HEK293 (cell line): ENCODE measurements around the gene DNAJC13.

Source experiments
- RBAK ChIP-seq: fragments of 450-650 bp; formaldehyde crosslinking; IDR thresholded peaks from 2 replicates; pipeline ENCODE4 v1.5.1; 2016; ENCODE audit warnings: missing biosample characterization, missing genetic modification characterization
- REPIN1 ChIP-seq: fragments of 450-650 bp; formaldehyde crosslinking; IDR thresholded peaks from 2 replicates; pipeline ENCODE4 v1.5.1; 2017; ENCODE audit warnings: missing biosample characterization, missing genetic modification characterization, low read depth
- SETDB1 ChIP-seq: IDR thresholded peaks from one replicate; pipeline ENCODE4 v1.6.1; 2017; ENCODE audit warnings: mild to moderate bottlenecking, low read length, moderate library complexity, mixed read lengths; ENCODE audit not compliant: insufficient read length
- SP2 ChIP-seq: fragments of 450-650 bp; formaldehyde crosslinking; IDR thresholded peaks from 2 replicates; pipeline ENCODE4 v1.5.1; 2016; ENCODE audit warnings: missing biosample characterization, missing genetic modification characterization
- ZBTB8A ChIP-seq: fragments of 450-650 bp; formaldehyde crosslinking; IDR thresholded peaks from 2 replicates; pipeline ENCODE4 v1.5.1; 2016; ENCODE audit warnings: missing biosample characterization, missing genetic modification characterization
- ZFP41 ChIP-seq: fragments of 450-650 bp; formaldehyde crosslinking; IDR thresholded peaks from 2 replicates; pipeline ENCODE4 v1.5.1; 2016; ENCODE audit warnings: missing biosample characterization, missing genetic modification characterization, borderline replicate concordance
- ZNF140 ChIP-seq: fragments of 450-650 bp; formaldehyde crosslinking; IDR thresholded peaks from 2 replicates; pipeline ENCODE4 v1.5.1; 2016; ENCODE audit warnings: missing biosample characterization, missing genetic modification characterization
- ZNF23 ChIP-seq: fragments of 450-650 bp; formaldehyde crosslinking; IDR thresholded peaks from 2 replicates; pipeline ENCODE4 v1.5.1; 2016; ENCODE audit warnings: missing biosample characterization, missing genetic modification characterization, borderline replicate concordance
- ZNF324 ChIP-seq: fragments of 450-650 bp; formaldehyde crosslinking; IDR thresholded peaks from 2 replicates; pipeline ENCODE4 v1.5.1; 2016; ENCODE audit warnings: missing biosample characterization, missing genetic modification characterization
- ZNF350 ChIP-seq: fragments of 450-650 bp; formaldehyde crosslinking; IDR thresholded peaks from 2 replicates; pipeline ENCODE4 v1.5.0; 2017; ENCODE audit warnings: missing biosample characterization, mild to moderate bottlenecking, missing genetic modification characterization
- ZNF473 ChIP-seq: fragments of 450-650 bp; formaldehyde crosslinking; IDR thresholded peaks from 2 replicates; pipeline ENCODE4 v1.5.1; 2017; ENCODE audit warnings: missing biosample characterization, missing genetic modification characterization
- ZNF521 ChIP-seq: fragments of 450-650 bp; formaldehyde crosslinking; IDR thresholded peaks from 2 replicates; pipeline ENCODE4 v1.5.1; 2017; ENCODE audit warnings: missing biosample characterization, mild to moderate bottlenecking, missing genetic modification characterization
- ZNF548 ChIP-seq: fragments of 450-650 bp; formaldehyde crosslinking; IDR thresholded peaks from 2 replicates; pipeline ENCODE4 v1.5.1; 2016; ENCODE audit warnings: missing biosample characterization, missing genetic modification characterization
- ZNF549 ChIP-seq: fragments of 450-650 bp; IDR thresholded peaks from 2 replicates; pipeline ENCODE4 v1.5.1; 2018; ENCODE audit warnings: missing biosample characterization, missing genetic modification characterization, mild to moderate bottlenecking, inconsistent platforms, moderate library complexity
- ZNF600 ChIP-seq: fragments of 450-650 bp; formaldehyde crosslinking; IDR thresholded peaks from 2 replicates; pipeline ENCODE4 v1.5.1; 2016; ENCODE audit warnings: missing biosample characterization, missing genetic modification characterization
- ZNF623 ChIP-seq: fragments of 450-650 bp; formaldehyde crosslinking; IDR thresholded peaks from 2 replicates; pipeline ENCODE4 v1.5.1; 2016; ENCODE audit warnings: missing biosample characterization, missing genetic modification characterization
- ZNF664 ChIP-seq: fragments of 450-650 bp; formaldehyde crosslinking; IDR thresholded peaks from 2 replicates; pipeline ENCODE4 v1.5.1; 2016; ENCODE audit warnings: missing biosample characterization, missing genetic modification characterization
- ZNF747 ChIP-seq: fragments of 450-650 bp; formaldehyde crosslinking; IDR thresholded peaks from 2 replicates; pipeline ENCODE4 v1.5.1; 2016; ENCODE audit warnings: missing biosample characterization, missing genetic modification characterization
- ZNF76 ChIP-seq: fragments of 450-650 bp; formaldehyde crosslinking; IDR thresholded peaks from 2 replicates; pipeline ENCODE4; 2016; ENCODE audit warnings: low read depth, missing biosample characterization, missing genetic modification characterization, borderline replicate concordance
- ZNF768 ChIP-seq: fragments of 450-650 bp; formaldehyde crosslinking; IDR thresholded peaks from 2 replicates; pipeline ENCODE4 v1.5.1; 2018; ENCODE audit warnings: missing biosample characterization, mild to moderate bottlenecking, missing genetic modification characterization
- ZNF785 ChIP-seq: fragments of 450-650 bp; formaldehyde crosslinking; IDR thresholded peaks from 2 replicates; pipeline ENCODE4 v1.5.1; 2016; ENCODE audit warnings: missing biosample characterization, missing genetic modification characterization
- ZSCAN16 ChIP-seq: fragments of 450-650 bp; formaldehyde crosslinking; IDR thresholded peaks from 2 replicates; pipeline ENCODE4 v1.5.1; 2016; ENCODE audit warnings: missing biosample characterization, missing genetic modification characterization
- TF ChIP-seq, protein P1 (sequence below): fragments of 450-650 bp; formaldehyde crosslinking; IDR thresholded peaks from 2 replicates; pipeline ENCODE4 v1.5.1; 2016; ENCODE audit warnings: missing biosample characterization, missing genetic modification characterization
- TF ChIP-seq, protein P2 (sequence below): fragments of 450-650 bp; formaldehyde crosslinking; IDR thresholded peaks from 2 replicates; pipeline ENCODE4 v1.5.1; 2016; ENCODE audit warnings: missing biosample characterization, missing genetic modification characterization, low read depth
- TF ChIP-seq, protein P3 (sequence below): fragments of 450-650 bp; formaldehyde crosslinking; IDR thresholded peaks from 2 replicates; pipeline ENCODE4 v1.5.1; 2016; ENCODE audit warnings: missing biosample characterization, missing genetic modification characterization, borderline replicate concordance
- TF ChIP-seq, protein P4 (sequence below): fragments of 450-650 bp; formaldehyde crosslinking; IDR thresholded peaks from 2 replicates; pipeline ENCODE4 v1.5.1; 2016; ENCODE audit warnings: missing biosample characterization, missing genetic modification characterization
- TF ChIP-seq, protein P5 (sequence below): fragments of 450-650 bp; formaldehyde crosslinking; IDR thresholded peaks from 2 replicates; pipeline ENCODE4 v1.5.1; 2017; ENCODE audit warnings: missing biosample characterization, missing genetic modification characterization
- TF ChIP-seq, protein P6 (sequence below): fragments of 450-650 bp; formaldehyde crosslinking; IDR thresholded peaks from 2 replicates; pipeline ENCODE4 v1.5.1; 2017; ENCODE audit warnings: missing biosample characterization, missing genetic modification characterization

DNAJC13 gene

DNA sequence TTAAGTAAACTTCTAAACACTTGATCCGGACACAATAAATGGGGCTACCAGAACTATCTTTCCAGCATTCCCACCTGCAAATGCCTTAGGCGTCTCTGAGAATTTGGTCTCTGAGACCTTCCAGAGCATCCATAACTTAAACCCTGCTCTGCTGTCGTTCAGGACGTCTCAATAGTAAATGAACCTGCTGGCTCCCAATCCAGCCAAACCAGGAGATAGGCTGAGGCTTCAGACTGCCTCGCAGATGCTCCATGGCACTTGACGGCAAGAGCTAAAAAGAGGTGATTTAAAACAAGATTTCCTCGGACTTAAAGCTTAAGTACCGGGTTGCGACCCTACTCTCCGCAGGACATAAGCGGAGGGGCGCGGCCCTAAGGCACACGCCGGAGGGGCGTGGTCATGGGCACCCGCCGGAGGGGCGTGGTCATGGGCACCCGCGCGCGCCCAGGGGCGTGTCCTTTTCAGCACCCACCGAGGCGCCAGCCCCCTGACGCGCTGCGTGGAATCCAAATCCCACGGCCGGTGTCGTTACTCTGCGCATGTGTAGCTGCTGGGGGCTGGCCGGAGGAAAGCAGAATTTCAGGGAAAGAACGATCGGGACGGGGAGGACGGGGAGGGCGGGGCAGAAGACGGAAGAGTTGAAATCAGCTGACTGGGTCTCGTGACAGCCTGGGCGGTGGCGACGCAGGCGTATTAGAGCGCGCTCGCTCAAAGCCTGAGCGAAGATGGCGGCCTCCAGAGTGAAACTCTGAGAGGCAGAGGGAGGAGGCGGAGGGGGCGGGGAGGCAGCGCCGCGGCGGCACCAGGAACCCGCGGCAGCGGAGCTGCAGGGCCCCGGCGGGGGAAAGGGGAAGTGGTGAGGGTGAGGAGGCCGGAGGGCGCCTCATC is at the start of gene DNAJC13 (continued):
- TF ChIP-seq, protein P1, sequence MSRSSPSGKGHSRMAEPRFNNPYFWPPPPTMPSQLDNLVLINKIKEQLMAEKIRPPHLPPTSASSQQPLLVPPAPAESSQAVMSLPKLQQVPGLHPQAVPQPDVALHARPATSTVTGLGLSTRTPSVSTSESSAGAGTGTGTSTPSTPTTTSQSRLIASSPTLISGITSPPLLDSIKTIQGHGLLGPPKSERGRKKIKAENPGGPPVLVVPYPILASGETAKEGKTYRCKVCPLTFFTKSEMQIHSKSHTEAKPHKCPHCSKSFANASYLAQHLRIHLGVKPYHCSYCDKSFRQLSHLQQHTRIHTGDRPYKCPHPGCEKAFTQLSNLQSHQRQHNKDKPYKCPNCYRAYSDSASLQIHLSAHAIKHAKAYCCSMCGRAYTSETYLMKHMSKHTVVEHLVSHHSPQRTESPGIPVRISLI (tag by site-specific recombination), result no peak
- TF ChIP-seq ZNF785, result no peak
- TF ChIP-seq, protein P2, sequence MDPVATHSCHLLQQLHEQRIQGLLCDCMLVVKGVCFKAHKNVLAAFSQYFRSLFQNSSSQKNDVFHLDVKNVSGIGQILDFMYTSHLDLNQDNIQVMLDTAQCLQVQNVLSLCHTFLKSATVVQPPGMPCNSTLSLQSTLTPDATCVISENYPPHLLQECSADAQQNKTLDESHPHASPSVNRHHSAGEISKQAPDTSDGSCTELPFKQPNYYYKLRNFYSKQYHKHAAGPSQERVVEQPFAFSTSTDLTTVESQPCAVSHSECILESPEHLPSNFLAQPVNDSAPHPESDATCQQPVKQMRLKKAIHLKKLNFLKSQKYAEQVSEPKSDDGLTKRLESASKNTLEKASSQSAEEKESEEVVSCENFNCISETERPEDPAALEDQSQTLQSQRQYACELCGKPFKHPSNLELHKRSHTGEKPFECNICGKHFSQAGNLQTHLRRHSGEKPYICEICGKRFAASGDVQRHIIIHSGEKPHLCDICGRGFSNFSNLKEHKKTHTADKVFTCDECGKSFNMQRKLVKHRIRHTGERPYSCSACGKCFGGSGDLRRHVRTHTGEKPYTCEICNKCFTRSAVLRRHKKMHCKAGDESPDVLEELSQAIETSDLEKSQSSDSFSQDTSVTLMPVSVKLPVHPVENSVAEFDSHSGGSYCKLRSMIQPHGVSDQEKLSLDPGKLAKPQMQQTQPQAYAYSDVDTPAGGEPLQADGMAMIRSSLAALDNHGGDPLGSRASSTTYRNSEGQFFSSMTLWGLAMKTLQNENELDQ, result no peak
- TF ChIP-seq ZNF521 (tag by site-specific recombination), result no peak
- no peak for TF ChIP-seq ZNF664 (tag by site-specific recombination)
- TF ChIP-seq SETDB1, result no peak
- no peak for TF ChIP-seq ZNF623 (tag by site-specific recombination)
- no peak for TF ChIP-seq ZNF549 (tag by site-specific recombination)
- TF ChIP-seq, protein P3, sequence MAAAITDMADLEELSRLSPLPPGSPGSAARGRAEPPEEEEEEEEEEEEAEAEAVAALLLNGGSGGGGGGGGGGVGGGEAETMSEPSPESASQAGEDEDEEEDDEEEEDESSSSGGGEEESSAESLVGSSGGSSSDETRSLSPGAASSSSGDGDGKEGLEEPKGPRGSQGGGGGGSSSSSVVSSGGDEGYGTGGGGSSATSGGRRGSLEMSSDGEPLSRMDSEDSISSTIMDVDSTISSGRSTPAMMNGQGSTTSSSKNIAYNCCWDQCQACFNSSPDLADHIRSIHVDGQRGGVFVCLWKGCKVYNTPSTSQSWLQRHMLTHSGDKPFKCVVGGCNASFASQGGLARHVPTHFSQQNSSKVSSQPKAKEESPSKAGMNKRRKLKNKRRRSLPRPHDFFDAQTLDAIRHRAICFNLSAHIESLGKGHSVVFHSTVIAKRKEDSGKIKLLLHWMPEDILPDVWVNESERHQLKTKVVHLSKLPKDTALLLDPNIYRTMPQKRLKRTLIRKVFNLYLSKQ (tag by site-specific recombination), result no peak
- TF ChIP-seq, protein P4, sequence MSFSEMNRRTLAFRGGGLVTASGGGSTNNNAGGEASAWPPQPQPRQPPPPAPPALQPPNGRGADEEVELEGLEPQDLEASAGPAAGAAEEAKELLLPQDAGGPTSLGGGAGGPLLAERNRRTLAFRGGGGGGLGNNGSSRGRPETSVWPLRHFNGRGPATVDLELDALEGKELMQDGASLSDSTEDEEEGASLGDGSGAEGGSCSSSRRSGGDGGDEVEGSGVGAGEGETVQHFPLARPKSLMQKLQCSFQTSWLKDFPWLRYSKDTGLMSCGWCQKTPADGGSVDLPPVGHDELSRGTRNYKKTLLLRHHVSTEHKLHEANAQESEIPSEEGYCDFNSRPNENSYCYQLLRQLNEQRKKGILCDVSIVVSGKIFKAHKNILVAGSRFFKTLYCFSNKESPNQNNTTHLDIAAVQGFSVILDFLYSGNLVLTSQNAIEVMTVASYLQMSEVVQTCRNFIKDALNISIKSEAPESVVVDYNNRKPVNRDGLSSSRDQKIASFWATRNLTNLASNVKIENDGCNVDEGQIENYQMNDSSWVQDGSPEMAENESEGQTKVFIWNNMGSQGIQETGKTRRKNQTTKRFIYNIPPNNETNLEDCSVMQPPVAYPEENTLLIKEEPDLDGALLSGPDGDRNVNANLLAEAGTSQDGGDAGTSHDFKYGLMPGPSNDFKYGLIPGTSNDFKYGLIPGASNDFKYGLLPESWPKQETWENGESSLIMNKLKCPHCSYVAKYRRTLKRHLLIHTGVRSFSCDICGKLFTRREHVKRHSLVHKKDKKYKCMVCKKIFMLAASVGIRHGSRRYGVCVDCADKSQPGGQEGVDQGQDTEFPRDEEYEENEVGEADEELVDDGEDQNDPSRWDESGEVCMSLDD (tag by site-specific recombination), result no peak
- no peak for TF ChIP-seq ZNF473 (tag by site-specific recombination)
- no peak for TF ChIP-seq ZNF747 (tag by site-specific recombination)
- TF ChIP-seq ZNF548, result no peak
- no peak for TF ChIP-seq ZFP41 (tag by site-specific recombination)
- no peak for TF ChIP-seq ZNF324 (tag by site-specific recombination)
- TF ChIP-seq ZNF23 (tag by site-specific recombination), result no peak
- TF ChIP-seq, protein P5, sequence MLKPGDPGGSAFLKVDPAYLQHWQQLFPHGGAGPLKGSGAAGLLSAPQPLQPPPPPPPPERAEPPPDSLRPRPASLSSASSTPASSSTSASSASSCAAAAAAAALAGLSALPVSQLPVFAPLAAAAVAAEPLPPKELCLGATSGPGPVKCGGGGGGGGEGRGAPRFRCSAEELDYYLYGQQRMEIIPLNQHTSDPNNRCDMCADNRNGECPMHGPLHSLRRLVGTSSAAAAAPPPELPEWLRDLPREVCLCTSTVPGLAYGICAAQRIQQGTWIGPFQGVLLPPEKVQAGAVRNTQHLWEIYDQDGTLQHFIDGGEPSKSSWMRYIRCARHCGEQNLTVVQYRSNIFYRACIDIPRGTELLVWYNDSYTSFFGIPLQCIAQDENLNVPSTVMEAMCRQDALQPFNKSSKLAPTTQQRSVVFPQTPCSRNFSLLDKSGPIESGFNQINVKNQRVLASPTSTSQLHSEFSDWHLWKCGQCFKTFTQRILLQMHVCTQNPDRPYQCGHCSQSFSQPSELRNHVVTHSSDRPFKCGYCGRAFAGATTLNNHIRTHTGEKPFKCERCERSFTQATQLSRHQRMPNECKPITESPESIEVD (tag by site-specific recombination), result no peak
- no peak for TF ChIP-seq ZNF350 (tag by site-specific recombination)
- TF ChIP-seq, protein P6, sequence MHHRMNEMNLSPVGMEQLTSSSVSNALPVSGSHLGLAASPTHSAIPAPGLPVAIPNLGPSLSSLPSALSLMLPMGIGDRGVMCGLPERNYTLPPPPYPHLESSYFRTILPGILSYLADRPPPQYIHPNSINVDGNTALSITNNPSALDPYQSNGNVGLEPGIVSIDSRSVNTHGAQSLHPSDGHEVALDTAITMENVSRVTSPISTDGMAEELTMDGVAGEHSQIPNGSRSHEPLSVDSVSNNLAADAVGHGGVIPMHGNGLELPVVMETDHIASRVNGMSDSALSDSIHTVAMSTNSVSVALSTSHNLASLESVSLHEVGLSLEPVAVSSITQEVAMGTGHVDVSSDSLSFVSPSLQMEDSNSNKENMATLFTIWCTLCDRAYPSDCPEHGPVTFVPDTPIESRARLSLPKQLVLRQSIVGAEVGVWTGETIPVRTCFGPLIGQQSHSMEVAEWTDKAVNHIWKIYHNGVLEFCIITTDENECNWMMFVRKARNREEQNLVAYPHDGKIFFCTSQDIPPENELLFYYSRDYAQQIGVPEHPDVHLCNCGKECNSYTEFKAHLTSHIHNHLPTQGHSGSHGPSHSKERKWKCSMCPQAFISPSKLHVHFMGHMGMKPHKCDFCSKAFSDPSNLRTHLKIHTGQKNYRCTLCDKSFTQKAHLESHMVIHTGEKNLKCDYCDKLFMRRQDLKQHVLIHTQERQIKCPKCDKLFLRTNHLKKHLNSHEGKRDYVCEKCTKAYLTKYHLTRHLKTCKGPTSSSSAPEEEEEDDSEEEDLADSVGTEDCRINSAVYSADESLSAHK (tag by site-specific recombination), result no peak
- TF ChIP-seq ZNF768 (tag by site-specific recombination), result no peak
- no peak for TF ChIP-seq ZNF76 (tag by site-specific recombination)
- TF ChIP-seq REPIN1 (tag by site-specific recombination), result no peak
- TF ChIP-seq SP2, result peak; percentile 73
- TF ChIP-seq RBAK (tag by site-specific recombination), result no peak
- TF ChIP-seq ZBTB8A (tag by site-specific recombination), result peak; percentile 43; the same call in 1 of the 2 replicates
- TF ChIP-seq ZSCAN16 (tag by site-specific recombination), result no peak
- TF ChIP-seq ZNF600 (tag by site-specific recombination), result peak; percentile 84
- TF ChIP-seq ZNF140 (tag by site-specific recombination), result no peak
